Left forelimb (tissue), 1 donor: ENCODE results near the gene DOLPP1.

Experiments used
- DNase-seq: peaks from one replicate; pipeline ENCODE4 v3.0.0-alpha.2; 2018; ENCODE audit warnings: low spot score

The DOLPP1 gene

DNA sequence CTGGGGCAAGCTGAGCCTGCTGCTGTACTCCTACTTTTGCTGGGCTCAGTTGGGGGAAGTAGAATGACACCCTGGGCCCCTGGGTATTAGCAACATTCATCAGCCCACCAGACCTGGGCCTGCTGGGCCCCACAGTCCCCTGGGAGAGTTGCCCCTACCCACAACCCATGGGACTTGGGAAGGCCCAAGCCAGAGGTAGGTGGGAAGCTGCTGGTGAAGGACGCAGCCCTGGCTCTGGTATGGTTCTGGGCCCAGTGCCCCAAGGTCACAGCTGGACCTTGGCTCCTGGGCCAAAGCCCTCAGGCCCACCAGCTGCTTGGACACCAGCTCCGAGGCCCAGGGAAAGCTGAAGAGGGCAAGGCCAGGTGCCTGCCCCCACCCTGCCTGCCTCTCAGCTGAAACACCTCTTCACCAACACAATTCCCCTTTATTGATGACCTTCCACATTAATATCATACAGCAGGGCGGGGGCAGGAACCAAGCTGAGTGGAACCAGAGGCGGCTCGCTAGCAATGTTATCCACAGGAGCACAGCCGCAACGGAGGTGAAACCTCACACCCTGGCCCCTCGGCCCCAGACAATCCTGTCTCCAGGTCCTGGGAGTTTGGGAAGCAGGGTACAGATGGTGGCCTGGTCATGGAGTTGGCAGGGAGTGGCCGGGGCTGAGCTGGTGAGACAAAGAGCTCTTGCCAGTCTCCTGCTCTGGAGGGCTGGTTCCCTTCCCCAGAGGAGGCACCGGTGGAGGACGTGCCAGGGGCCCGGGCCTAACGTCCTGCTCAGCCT lies 13.7 kb downstream of the DOLPP1 start:
- DNase-seq = no peak

DNA sequence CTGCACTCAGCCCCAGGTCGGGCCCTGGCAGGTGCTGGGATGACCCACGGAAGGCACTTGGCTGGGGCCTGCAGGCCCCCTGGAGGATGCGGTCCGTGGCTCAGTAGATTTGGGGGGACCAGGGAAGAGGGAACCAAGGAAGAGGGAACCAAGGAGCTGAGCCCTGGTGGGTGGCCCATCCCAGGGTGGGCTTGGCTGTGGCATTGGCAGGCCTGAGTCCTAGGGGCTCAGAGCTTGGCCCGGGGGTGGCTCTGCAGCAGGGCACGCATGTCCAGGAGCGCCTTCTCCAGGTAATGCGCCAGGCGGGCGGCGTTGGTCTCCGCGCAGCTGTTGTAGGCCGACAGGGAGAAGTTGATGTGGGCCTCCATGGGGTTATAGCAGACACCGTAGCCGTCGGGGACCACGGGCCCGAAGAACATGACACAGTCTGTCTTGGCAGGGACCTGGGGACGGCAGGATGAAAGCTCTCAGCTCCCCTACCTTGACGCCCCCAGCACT lies 14.3 kb downstream of the DOLPP1 start:
- no peak for DNase-seq

DNA sequence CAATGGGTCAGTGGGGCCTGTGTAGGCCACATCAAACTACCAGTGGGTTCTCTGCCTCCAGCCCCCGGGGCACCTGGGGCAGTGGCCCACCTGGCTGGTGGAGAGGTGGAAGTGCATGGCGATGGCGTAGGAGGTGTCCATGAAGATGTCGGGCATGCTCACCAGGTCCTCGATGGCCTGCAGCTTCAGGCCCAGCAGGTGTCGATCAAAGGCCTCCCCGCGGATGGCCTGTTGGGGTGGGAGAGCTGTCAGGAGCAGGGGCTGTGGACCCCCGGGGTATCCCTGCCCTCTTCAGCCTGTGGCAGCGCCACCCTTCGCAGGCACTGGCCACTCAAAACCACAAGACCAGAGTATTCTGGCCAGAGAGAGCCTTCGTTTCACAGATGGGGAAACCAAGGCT lies 15.0 kb downstream of the DOLPP1 start:
- no peak for DNase-seq

DNA sequence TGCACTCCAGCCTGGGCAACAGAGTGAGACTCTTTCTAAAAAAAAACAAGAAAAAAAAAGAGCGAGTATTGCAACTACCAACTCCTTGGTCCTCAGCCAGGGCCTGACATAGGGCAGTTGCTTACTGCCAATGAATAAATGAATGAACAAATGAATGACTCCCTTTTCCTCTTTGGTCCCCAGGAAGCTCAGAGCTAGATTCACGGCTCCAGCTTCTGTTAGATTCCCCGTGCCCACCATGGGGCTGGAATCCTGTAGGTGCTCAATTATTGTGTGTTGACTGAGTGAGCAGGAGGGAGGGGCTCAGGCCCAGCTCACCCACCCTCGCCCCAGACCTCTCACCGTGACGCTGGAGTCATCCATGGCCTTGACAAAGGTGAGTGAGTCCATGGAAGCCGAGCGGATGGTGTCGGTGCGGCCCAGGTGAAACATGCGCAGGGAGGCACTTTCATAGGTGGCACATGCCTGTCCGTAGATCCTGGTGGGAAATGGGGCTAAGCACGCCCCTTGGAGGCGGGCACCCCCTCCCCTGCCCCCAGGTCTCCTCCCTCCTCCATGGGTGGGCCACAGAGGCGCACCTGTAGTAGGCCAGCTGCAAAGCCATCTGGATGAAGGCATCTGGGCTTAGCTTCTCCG lies 16.9 kb downstream of the DOLPP1 start:
- no peak for DNase-seq

DNA sequence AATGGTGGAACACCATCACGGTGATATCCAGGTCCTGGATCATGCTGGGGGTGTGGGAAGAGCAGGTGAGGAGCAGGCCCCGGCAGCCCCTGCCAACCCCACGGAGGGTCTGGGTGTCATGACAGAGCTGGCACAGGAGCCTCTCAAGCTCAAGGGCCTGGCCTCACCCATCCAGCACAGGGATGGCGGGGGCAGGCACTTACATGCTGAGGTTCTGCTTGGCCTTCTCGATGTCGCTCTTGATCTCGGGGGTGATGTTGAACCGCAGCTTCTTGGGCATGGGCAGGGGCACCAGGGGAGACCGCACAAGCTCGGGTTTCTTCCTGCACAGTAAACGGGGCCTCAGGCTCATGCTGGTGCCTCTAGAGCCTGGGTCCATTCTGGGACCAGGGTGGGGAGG lies 17.4 kb downstream of the DOLPP1 start:
- no peak for DNase-seq

DNA sequence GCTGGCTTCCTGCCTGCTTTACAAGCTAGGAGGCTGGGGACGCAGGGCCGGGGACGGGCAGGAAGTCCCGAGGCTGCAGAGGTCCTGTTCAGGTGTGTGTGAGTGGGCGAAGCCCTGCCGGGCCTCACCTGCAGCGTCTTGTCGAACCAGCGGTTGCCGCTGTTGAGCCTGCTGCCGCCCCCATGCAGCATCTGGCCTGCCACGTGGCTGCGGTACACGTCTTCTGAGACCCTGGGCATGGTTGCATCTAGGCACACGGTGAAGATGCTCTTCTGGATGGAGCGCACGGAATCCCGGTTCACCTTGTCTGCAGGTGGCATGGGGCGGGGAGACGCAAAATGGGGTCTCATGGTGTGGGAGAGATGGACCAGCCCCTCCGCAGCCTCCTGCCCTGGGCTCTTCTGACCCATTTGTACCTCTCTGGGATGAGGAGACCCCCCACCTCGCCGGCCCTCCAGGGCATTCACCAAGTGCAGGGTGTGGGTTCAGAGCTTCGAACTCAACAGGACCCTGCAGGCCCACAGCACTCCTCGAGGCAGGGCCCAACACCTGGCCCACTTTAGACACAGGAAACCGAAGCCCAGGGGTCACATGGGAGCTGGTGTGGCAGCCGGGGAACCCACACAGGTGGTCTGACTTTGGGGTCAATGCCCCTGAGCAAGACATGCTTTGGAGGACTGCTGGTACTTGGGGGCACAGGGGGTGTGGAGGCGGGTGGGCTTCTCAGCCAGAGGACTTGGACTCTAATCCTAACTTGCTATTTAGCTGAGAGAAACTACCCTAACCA lies 19.7 kb downstream of the DOLPP1 start:
- no peak for DNase-seq

DNA sequence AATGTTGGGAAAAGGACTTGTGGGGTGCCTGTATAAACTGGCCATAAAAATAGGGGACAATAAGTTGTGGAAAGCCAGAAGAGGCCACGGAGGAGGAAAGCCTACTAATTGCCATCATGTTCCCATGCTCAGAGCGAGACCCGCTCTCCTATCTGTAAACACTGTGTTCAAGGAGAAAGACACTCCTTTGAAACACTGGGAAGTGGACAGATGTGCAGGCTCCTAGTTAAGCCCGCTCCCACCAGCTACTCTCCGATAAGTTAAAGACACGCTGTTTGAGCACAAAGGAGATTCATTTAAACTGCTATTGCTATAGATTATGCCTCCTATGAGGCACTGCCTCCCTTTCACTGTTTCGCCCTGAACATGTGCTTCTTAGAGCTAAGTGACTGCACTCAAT lies 20.4 kb downstream of the DOLPP1 start:
- DNase-seq = no peak

DNA sequence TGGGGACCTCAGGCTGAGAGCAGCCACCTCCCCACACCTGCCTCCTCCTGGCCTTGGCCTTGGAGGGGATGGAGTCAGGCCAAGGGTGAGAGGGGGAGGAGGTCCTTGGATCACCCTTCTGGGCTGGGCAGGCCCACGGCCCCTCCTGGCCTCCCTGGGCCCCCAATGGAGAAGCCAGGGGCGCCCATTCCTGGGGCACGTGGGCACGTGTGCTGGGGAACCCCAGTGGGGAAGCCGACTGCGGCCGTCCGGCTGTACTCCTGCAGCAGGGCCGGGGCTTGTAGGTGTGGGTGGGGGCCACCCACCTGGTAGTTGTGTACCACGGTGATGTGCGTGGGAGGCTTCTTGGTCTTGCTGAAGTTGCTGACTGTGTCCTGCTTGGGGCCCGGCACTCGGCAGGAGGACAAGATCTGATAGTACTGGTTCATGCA lies 21.2 kb downstream of the DOLPP1 start:
- DNase-seq = no peak

DNA sequence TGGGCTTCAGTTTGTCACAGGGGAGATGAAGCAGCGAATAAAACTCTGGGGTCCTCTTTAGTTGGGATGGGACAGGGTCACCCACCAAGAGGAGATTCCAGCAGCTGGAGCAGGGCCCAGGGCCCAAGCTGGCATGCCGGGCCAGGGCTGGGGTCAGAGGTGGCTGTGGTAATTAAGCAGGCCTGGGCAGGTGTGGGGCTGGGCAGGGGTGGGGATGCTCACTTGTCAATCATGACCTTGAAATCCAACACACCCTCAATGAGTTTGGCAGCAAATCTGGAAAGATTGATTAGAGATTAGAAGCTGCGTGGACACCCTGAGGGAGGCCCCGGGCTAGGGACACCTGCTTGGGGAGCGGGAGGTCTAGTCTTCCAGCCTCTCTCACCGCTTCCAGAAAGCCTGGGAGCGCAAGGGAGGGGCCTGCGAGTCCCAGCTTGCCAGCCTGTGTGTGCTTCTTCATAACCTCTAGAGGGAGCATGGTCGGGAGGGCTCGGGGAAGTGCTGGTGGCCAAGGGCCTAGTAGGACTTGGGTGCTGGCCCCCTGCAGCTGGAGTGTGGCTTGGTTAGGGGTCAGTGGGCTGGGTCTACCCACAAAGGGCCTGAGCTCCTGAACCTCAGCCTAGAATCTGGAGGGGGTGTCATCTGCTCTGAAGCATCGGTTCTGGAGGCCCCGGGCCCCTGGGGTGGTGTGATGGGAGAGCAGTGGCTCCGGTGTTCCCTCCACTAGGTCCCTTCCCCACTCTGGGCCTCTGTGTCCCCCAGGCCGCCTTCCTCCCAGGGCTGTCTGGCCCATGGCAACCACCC lies 22.1 kb downstream of the DOLPP1 start:
- DNase-seq = no peak

DNA sequence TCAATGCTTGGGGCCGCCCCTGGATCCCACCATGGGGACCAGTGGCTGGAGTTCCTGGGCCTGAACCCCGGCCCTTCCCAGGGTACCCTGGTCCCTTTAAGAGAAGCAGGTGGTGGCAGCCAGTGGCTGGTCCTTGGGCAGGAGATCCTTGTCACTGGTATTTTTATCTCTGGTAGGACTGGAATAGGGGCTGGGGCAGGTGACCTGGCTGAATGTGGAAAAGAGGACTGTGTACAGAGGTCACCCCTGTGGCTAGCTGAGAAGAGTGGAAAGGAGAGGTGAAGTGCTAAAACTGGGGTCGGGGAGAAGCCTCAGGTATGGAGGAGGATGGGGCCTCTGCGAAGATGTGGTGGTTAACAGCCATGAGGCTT lies 22.7 kb downstream of the DOLPP1 start:
- no peak for DNase-seq

DNA sequence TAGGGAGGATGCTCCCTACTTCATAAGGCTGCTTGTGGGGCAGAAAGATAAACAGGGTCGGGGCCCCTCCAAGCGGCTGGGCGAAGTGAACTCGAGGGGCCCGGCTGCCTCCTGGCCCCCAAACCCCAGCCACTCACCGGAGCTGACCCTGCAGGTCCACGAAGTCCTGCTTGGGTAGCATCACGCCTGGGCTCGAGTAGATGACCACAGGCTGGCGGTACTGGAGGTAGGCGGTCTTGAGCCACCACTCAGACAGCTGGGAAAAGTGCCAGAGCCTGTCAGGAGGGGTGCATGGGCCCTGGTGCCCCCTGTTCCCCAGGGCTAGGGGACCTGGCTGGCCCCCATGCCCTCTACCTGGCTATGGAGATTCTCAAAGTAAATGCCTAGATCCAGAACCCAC lies 23.1 kb downstream of the DOLPP1 start:
- no peak for DNase-seq

DNA sequence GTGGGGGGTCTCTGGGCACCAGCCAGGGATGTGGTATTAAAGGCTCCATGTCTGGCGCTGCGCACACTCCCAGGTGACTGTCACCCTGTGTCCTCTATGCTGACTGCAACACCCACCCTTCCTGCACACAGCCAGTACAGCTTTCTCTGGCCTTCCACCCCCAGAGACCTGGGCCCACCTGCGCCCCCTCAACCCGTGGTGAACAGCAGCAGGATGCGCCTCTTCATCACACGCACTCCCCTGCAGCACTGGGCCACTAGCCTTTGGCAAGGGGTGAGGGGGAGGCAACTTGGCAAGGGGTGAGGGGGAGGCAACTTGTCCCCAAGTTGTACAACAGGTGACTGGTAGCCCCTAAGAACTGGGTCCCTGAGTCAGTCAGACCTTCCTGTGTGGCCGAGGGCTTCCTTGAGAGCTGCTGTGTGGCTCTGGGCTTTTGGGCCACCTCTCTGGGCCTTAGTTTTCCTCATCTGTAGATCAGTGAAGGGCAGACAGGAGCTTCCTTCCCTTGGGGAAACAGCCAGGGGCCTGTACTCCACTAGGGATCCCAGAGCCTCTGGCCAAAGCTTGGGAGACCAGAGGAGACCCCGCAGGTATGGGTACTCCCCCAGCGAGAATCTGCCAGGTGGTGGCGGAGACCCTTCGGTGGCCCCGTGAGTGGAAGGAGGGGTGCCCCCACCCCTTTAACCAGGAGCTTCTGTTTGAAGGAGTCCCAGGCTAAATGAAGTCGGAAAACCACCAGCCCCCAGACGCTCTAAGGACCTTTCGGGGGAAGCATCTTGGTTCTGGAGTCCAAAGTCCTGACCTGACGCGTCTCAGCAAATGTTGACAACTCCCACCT lies 25.2 kb downstream of the DOLPP1 start:
- no peak for DNase-seq

DNA sequence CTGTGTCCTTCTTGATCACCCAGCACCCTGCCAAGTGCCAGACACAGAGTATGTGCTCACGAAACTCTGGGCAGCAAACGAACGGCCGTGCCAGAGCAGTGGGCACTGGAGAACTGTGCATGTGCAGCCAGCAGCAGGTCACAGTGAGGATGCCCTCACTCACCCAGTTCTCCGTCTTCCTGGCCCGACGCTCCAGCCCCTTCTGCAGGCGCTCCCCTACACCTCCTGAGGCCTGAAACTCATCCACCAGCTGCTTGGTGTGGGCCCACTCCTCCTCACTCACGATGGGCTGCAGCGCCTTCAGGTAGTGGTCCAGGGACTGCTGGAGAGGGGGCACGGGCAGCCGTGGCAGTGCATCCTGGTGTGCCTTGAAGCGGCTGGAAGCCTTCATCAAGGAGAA lies 26.7 kb downstream of the DOLPP1 start:
- DNase-seq = no peak

DNA sequence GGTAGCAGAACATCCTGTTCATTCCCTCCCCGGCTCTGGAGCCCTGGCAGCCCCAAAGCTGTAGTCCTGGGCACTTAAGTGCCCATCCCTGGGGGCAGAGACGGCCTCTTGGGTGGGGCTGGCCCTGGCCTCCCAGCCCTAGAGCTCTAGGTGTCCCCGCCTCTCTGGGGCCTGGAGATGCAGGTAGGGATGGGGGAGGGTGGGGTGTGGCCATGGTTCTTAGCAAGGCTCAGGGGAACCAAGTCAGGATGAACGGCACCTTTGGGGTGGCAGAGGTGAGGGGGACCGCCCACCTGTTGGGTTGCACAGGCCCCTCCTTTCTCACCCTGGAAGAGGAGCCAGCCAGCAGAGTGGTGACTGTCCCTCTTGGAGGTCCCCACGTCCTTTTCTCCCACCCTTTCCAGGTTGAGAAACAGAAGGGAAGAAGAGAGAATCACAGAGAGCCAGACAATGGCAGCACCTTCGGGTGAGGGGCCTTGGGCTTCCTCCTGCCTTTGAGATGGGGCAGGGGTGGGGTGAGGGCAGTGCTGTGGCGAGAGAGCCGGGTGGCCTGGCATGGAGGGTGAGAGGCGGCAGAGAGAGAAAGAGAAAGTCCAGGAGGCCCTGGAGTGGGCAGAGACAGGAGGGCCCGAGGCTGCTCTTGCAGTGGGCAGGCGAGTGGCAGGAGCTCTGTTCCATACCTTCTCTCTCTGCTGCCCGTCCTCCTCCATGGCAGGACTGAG lies 27.3 kb downstream of the DOLPP1 start:
- DNase-seq = no peak

DNA sequence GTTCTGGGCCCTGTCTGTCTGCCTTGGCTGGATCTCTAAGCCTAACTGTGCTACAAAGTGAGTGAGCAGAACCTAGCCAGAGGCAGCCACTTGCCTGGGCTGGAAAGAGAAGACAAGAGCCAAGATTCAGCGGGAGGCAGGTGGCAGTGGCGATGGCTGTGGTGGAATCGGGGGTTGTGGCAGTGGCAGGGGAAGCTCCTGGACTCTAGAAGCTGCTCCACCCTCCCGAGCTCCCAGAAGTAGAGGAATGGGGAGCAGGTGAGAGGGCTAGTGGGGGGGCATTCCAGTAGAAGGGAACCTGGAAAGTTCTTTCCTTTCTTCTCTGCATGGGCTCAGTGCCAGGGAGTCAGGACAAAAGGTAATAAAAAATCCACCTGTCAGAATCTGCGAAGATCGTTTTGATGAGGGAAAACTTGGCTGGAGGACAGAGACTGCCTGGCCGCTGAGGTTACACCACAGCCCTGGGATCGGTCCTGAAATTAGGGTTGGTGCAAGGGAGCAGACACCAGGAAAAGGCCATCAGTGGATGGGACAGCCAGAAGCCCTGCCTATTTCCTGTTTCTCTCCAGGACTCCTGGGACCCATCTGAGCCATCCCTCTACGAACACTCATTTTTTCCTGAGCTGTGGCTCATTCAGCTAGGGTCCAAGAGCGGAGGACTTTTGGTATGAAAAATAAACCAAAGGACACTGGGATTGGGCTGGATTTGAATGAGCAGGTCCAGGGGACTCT lies 28.1 kb downstream of the DOLPP1 start:
- no peak for DNase-seq

DNA sequence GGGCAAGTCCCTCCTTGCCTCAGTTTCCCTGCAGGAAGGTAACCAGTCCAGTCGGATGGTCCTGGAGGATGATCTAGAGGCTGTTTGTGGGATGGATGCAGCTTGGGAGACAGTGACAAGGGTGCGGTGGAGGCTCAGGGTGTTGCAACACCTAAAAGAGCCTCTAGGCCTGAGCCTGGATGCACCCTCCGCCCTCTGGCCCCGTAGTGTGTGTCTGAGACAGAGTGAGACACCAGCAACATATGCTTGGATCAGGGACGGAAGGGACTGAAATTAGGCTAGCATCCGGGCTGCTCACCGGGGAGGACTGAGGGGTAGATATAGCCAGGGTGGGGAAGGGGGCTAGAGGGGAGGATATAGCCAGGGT lies 28.6 kb downstream of the DOLPP1 start:
- DNase-seq = no peak

DNA sequence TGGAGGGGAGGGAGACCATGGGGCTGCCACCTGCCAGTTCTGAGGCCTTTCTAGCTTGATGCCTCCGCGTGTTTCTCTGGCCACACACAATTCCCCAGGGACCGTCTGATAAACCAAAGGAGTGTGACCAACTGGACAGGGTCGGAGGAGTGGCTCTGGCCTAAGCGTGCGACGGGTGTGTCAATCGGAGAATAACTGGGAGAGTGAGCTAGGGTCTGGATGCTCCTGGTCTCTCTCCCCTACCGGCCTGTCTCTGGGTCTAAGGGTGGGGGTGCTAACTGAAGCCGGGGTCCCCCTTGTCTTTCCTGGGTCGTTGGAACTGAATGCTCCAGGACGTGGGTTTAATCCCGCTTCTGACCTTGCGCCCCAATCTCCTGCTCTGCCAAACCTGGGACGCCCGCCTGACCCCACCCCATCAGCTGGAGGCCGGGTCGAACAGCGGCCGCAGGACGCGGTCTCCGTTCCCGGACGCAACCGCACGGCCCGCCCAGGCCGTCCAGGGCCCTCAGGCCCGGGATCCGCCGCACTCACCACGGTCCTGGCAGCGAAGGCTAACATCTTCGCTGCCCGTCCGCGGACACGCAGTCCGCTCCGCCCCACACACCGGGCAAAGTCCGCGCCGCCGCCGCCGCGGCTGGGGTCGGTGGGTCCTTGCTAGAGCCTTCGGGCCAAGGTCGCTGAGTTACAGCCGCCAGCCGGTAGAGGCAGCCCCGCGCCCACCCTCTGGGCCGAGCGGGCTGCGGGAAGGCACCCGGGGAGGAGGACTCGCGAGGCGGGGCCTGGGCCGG lies 29.2 kb downstream of the DOLPP1 start:
- no peak for DNase-seq

DNA sequence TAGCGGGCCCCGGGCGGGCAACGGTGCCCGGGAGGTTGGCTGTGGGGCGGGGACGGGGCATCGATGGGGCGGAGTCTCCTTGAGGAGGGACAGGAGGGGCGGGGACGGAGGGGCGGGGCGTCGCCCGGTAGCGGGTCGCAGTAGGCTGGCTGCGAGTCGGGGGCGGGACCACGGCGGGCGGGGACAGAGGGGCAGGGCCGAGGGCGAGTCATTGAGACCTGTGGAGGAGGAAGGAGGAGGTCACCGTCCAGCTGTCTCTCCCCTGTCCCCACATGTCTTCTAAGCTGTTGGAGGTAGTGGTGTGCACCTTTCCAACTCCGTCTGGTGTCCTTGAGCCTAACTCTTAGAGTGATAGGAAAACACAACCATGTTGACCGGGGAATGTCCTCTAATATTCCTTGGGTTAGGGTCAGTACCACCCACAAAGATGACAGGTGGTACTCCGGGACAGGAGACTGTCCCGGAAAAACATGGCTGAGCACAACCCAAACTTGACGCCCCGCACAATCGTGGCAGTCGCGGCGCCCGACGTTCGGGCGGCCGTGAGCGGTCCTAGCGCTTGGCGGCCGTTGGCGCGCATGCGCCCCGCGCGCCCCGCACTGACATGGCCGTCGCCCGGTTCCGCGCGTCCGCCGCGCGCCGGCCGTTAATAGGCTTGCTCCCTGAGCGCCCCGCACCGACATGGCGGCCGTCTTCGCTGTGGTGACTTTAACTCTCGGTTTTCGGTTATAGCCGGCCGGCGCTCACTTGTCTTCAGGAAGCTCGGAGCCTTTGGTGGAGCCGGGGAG lies 30.0 kb downstream of the DOLPP1 start, which contains the start of the genes CRAT and PTPA:
Gene CRAT, minus strand, starts transcription at position 54 of the 788 bp plus-strand sequence. CDS start 284 bp downstream, outside the sequence.
Gene PTPA, plus strand, starts transcription at position 676 of the 788 bp plus-strand sequence. CDS start 186 bp downstream, outside the sequence.
- DNase-seq = peak; percentile 98
